Activated CD4-positive, alpha-beta T cell treated with anti-CD3 and anti-CD28 coated beads, Interleukin-2, Interleukin-4, amounts not matched to agents 100 ng/mL and 50 ng/mL, durations not matched to agents 16 hours and 8 hours (primary cell): ENCODE results near the gene GPR12.
"Not testable (repeated sequence)": the region's sequence is repeated elsewhere in the genome, so short reads cannot be mapped to it uniquely, and the experiment has no call there.

Experiments used
- DNase-seq: peaks from one replicate; pipeline ENCODE4 v3.0.0-alpha.2; 2020; ENCODE audit warnings: low spot score

The GPR12 gene

DNA sequence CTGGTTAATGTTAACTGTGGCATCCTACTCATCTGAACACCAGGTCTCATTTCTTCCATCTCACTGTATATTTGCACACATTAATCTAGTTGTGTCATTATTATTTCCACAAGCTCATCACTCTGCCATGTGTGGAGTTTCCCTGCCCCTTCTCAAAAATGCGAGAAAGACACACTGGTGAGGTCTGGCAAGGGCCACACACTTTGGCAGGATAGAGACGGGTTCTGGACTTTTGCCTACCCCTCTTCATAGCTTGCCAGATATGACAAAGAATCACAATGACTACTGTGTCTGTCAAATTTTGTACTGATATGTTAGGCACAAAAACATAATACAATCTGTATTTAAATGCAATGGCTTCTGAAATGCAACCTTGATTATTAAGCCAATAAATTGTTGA lies 12.9 kb downstream of the GPR12 start:
- no peak for DNase-seq

- no peak for DNase-seq
Observed at GRCh38 chr13:26743971-26744370, 16.6 kb downstream of the GPR12 start.

DNA sequence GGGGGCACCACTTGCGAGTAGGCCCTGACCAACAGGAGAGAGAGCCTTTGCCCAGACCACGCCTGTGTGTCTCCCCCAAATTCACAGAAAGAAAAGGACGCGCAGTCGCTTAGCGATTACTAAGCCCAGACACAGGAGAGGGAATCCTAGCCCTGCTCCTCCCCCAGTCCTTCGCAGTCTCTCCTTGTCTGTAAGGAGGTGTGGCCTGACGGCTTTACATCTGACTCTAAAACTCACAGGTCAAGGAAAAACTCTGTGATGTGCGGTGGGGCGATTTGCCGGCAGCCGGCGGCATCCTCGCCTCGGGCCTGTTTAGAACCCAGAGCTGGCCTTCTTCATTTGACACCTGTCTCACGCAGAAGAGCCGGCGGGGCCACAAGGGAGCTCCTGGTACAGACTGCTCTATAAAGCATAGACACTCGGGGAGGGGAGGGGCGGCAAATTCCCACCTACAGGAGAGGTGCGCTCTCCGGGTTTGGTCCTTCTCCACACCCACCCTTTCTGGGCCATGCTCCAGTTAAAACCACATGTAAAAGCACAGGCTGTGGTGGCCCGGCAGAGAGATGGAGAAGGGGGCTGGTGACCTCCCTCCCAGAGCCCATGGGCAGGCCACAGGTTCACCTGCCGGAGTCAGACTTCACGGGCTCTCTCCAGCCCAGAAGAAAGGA lies 17.8 kb downstream of the GPR12 start:
- DNase-seq: no peak

DNA sequence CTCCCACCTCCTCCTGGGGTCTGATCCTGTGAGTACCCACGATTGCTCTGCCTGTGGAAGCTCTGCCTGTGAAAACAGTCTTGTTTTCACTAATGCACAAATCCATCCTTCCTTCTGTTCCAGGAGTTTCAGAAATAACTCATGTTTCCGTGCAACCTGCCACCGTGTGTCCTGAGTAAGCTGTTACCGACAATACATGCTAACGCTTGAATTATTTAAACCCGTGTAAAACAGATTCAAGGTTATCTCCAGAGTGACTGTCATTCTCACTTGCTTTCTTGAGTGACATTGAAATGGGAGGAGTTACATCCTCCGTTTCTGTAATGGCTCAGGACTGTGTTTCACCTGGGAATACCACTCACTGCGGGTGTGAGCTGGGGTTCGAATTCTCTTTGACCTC lies 24.9 kb downstream of the GPR12 start:
- no peak for DNase-seq

GRCh38 chr13:26727633-26728032 lies 33.0 kb downstream of the GPR12 start:
- no peak for DNase-seq

- no peak for DNase-seq
Observed at GRCh38 chr13:26727122-26727521, 33.5 kb downstream of the GPR12 start.

DNA sequence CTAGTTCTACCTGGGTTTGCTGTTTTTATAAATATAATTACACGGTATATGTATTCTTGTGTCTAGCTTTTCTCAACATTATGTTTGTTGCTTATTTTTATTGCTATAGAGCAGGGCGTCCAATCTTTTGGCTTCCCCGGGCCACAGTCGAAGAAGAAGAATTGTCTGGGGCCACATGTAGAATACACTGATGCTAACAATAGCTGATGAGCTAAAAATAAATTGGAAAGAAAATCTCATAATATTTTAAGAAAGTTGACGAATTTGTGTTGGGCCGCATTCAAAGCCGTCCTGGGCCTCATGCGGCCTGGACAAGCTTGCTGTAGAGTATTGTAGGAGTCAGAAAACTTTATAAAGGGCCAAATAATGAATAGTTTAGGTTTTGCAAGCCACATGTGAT lies 33.9 kb downstream of the GPR12 start:
- DNase-seq: no peak

DNA sequence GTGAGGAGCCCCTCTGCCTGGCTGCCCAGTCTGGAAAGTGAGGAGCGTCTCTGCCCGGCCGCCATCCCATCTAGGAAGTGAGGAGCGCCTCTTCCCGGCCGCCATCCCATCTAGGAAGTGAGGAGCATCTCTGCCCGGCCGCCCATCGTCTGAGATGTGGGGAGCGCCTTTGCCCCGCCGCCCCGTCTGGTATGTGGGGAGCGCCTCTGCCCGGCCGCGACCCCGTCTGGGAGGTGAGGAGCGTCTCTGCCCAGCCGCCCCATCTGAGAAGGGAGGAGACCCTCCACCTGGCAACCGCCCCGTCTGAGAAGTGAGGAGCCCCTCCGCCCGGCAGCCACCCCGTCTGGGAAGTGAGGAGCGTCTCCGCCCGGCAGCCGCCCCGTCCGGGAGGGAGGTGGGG lies 37.0 kb downstream of the GPR12 start:
- not testable (repeated sequence) for DNase-seq

DNA sequence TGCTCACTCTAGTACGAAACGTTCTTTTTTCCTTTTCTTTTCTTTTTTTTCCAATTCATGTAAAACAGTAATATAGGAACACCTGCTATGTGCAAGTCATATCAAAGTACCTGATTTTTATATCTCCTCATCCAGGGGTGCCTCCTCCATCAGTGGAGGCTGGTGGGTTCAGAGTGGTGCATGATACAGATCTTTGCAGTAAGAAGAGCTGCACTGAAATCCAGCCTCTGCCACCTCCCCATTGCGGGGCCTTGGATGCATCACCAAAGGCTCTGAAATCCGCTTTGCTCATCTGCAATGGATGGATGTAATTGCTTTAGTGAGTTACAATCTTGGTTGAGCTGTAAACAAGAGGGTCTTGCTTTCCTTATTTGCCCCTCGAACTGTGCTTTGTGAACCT lies 38.3 kb downstream of the GPR12 start:
- no peak for DNase-seq

DNA sequence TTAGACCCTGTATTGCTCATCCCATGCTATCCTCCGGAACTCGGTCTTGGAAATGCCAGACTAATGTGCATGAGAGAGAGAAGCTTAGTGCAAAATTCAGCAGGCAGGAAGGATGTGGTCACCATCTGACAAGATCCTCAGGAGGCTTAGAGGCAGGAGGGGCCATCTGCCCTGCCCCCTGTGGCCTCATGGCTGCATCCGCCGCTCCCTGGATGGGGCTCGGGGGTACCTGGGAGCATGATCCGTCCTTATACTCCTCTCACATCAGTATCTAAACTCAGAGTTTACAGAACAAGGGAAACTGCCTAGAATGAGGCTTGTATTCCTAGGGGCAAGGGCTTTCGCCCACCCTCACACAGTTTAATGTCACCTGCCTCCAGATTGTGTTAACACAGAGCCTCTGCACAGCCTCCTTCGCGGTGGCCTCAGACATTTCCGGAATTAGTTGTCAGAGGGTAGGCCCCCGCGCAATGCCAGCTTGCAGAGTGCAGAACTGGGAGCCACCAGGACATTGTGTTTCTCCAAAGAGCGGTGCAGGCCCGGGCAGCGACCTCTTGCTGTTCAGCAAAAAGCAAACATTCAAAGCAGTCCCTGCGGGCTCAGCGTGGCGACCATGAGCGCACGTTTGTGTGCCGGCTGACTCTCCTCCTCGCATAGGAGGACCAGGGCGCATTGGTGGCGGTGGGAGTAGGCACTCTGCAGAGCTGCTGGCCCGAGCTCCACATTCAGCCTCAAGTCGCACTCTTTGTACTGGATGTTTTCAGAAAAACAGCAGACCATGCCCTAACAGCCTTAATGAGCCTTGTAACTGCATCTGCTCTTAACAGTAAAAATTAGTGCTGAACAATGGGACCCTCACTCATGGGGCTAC lies 39.1 kb downstream of the GPR12 start:
- peak; percentile 42 for DNase-seq

DNA sequence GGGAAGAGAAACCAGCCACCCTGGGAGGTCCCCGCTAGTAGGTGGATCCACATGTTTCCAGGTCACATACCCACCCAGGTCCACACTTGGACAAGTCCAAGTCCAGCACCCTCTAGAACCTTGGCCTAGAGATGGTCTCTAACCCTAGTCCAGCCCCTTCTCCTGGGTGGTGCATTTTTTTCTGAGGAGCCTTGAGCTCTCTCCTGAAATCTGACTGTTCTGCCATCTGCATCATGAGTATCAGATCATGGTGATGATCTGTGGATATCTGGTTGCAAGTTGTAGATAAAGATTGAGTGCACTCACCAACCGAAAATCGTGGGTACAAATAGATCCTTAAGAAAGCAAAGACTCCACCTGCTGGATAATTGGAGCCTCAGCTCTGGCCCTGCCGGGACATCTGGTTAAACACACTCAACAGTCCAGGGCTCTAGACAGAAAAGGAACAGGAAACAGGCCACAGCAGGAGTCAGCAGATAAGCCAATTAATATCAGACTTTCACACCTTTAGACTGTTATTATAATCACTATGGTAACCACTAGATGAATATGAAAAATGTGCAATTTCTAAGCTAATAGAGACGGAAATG lies 41.1 kb downstream of the GPR12 start:
- DNase-seq: no peak

GRCh38 chr13:26718872-26719271 lies 41.7 kb downstream of the GPR12 start:
- no peak for DNase-seq

GRCh38 chr13:26718146-26718545 lies 42.4 kb downstream of the GPR12 start:
- DNase-seq: no peak

- no peak for DNase-seq
Observed at GRCh38 chr13:26716984-26717383, 43.6 kb downstream of the GPR12 start.

GRCh38 chr13:26713341-26713740 lies 47.2 kb downstream of the GPR12 start:
- DNase-seq: no peak

DNA sequence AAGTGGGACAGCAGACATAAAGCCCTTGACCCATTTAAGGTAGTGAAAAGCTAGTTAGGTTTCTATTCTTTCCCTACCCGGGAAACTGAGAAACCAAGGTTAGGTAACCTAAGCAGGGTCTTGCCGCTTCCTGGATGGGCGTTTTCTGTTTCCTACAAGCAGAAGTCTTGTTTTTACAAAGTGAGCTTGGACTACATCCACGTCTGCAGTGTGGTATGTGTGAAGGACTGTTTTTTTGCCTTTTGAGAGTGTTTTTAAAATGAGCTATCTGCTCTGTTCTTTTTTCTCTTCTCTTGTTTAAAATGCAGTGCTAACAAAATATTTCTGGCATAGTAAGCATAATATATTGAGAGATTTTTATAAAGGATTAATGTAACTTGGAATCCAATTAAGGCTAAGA lies 49.4 kb downstream of the GPR12 start:
- no peak for DNase-seq

DNA sequence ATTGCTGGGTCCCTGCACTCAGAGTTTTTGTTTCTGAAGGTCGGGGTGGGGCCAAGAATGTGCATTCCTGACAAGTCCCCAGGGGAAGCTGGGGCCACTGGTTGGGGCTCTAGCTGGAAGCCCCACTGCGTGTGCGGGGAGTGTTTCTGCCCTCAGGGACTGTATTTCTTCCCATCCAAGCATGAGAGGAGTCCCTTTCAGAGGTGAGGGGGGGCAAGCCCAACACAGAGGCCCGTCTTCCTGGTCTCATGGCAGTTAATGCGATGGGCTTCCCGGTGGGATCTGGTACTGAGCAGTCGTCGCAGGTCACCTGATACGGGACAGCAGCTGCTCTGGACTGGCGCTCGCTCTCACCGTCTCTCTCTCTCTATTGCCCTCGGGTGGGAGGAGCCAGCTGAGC lies 50.4 kb downstream of the GPR12 start:
- no peak for DNase-seq

GRCh38 chr13:26709461-26709860 lies 51.1 kb downstream of the GPR12 start:
- DNase-seq: no peak

- DNase-seq: no peak
Observed at GRCh38 chr13:26708007-26708297, 52.6 kb downstream of the GPR12 start.

DNA sequence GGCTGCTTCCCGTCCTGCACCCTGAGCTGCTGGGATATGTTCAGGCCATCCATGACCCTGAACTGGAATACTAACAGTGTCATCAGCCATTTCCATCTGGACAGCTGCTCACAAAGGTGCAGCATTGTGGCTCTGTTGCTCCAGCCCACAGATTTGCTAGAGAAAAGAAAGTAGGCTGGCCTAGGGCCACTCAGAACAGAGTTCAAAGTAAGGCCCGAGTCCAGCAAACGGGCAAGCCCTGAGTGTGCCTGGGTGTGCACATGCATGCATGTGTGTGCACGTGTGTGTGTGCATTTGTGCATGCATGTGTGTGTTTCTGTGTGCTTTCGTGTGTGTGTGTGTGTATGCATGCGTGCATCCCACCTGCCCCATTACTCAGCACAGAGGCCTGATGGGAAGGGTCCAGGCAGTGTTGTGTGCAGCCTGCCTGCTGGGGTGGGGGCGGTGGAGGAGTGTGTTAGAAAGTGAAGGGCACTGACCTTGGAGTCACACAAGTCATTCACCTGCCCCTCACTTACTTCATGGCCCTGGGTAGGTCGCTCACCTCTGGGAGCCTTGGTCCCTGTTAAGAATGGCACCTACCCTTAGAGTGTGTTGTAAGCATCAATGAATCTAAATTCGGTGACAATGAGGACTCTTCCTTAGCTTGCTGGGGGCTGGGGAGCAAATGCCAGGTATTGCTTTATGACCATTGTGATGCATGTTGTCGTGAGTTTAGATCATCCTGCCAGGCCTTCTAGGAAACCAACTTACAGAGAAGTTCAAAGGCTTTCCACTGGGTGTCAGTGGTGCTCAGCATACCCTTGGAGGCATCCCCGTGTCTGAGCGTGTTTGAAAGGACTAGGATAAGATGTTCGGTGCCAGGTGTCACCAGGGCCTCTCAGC lies 53.2 kb downstream of the GPR12 start:
- DNase-seq: peak; percentile 45

DNA sequence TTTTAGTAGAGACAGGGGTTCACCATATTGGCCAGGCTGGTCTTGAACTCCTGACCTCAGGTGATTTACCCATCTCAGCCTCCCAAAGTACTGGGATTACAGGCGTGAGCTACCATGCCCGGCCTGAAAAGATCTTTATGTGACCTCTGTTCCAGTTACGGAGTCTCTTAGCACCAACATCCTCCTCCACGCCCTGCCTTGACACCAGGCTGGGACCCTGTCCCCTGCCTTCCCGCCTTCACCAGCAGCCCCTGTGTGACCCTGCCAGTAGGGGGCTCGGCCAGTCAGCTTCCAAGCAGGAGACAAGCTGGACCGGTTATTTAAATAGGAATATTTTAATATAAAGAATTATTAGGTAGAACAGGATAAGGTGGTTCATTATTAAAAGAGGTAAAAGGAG lies 54.2 kb downstream of the GPR12 start:
- DNase-seq: no peak

- no peak for DNase-seq
Observed at GRCh38 chr13:26705536-26705935, 55.0 kb downstream of the GPR12 start.
